ENCODE results near the gene AUTS2. TPM values are rescaled to one million over a fixed set of nuclear protein-coding genes. Genes with fewer than 3 reads are reported as not detected.

AUTS2 gene
- total RNA-seq, 2 donors from 2014 or later, result 0.53 to 2.2 TPM

GRCh38 chr7:69833964-69834363 lies 235.7 kb downstream of the AUTS2 start:
- no peak for DNase-seq (ENCODE audit: low spot score in 2 of 2)
- ATAC-seq, result no peak
- no peaks in the 10 kb centered on the region for H3K9me3 Mint-ChIP-seq
- H3K36me3 Mint-ChIP-seq, result no peaks in the 10 kb centered on the region
- no peak overlapping the region for H3K27ac Mint-ChIP-seq

DNA sequence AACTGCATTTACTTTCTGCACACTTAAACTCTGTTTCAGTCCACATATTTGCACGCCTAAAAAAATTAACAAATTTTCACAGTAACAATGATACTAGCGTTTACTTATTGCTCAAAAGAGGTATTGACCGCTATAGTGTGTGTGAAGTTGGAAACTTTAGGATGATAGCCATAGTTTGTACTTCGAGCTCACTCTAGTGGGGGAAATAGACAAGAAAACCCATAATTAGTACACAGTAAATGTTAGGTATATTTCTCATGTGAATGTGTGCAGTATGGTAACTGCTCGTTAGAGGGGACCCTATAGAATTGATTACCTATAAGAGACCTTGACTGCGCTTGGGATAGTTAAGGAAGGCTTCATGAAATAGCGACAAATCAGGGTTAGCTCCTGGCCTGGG lies 238.4 kb downstream of the AUTS2 start:
- no peak for DNase-seq (ENCODE audit: low spot score in 2 of 2)
- H3K36me3 Mint-ChIP-seq, result no peaks in the 10 kb centered on the region
- no peak overlapping the region for H3K27ac Mint-ChIP-seq
- H3K9me3 Mint-ChIP-seq, result peaks cover 0 to 4% of the 10 kb centered on the region in 2 donors
- no peak for ATAC-seq

- no peak overlapping the region for H3K27ac Mint-ChIP-seq
- ATAC-seq, result no peak
- H3K9me3 Mint-ChIP-seq, result peaks cover 0 to 4% of the 10 kb centered on the region in 2 donors
- no peak for DNase-seq (ENCODE audit: low spot score in 2 of 2)
- no peaks in the 10 kb centered on the region for H3K36me3 Mint-ChIP-seq
Measured at GRCh38 chr7:69837387-69838068, 239.3 kb downstream of the AUTS2 start.

GRCh38 chr7:69839782-69840181 lies 241.5 kb downstream of the AUTS2 start:
- no peak overlapping the region for H3K27ac Mint-ChIP-seq
- ATAC-seq (no peak), DNase-seq (ENCODE audit: low spot score in 2 of 2) (no peak)
- H3K9me3 Mint-ChIP-seq, result peaks cover 4 to 6% of the 10 kb centered on the region in 2 donors
- H3K36me3 Mint-ChIP-seq, result no peaks in the 10 kb centered on the region

DNA sequence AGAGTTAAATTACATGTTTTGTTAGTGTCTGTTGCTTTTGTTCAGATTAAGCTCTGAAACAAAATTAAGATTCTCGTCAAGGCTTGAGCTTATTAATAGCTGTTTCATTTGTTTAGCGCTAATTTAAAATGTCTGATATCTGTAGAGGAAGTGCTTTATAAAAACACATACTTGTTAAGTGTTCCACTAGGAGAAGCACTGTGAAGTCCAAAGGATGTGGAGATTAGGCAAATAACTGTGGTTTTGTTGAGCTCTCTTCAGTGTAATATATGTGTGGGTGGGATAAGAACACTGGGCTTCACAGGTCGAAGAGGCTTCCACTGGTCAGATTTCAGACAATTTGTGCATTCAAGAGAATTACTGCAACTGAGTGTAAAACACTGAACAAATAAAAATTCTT lies 242.0 kb downstream of the AUTS2 start:
- ATAC-seq, result no peak
- Mint-ChIP-seq H3K36me3 (no peaks in the 10 kb centered on the region), H3K9me3 (peaks cover 5 to 6% of the 10 kb centered on the region in 2 donors), H3K27ac (no peak overlapping the region)
- DNase-seq (ENCODE audit: low spot score in 2 of 2), result no peak

DNA sequence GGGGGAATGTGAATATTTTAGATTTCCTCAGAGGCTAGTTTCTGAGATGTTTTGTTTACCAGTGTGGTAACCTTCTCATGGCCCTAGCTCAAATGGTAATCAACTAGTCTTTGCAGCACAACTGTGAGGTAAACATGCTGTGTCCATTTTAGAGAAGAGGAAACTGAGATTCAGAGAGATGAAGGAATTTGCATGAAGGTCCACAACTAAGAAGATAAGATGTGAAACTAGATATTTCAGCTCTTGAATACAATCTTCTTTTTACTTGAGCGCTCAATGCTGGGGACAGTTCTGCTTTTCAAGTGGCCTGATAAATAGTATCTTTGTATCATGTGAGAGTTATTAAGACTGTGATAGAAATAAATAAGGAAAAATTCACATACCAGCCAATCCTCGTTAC lies 245.4 kb downstream of the AUTS2 start:
- DNase-seq (ENCODE audit: low spot score in 2 of 2), result no peak
- Mint-ChIP-seq H3K27ac (no peak overlapping the region), H3K9me3 (peaks cover 6 to 8% of the 10 kb centered on the region in 2 donors), H3K36me3 (no peaks in the 10 kb centered on the region)
- ATAC-seq, result no peak

- no peak overlapping the region for H3K27ac Mint-ChIP-seq
- DNase-seq (ENCODE audit: low spot score in 2 of 2), result no peak
- H3K36me3 Mint-ChIP-seq, result no peaks in the 10 kb centered on the region
- no peak for ATAC-seq
- H3K9me3 Mint-ChIP-seq, result peaks cover 6 to 8% of the 10 kb centered on the region in 2 donors
Measured at GRCh38 chr7:69844264-69844868, 246.1 kb downstream of the AUTS2 start.

GRCh38 chr7:69845721-69846495 lies 247.6 kb downstream of the AUTS2 start:
- DNase-seq (ENCODE audit: low spot score in 2 of 2) (no peak), ATAC-seq (no peak)
- no peak overlapping the region for H3K27ac Mint-ChIP-seq
- no peaks in the 10 kb centered on the region for H3K36me3 Mint-ChIP-seq
- peaks cover 4 to 6% of the 10 kb centered on the region in 2 donors for H3K9me3 Mint-ChIP-seq

DNA sequence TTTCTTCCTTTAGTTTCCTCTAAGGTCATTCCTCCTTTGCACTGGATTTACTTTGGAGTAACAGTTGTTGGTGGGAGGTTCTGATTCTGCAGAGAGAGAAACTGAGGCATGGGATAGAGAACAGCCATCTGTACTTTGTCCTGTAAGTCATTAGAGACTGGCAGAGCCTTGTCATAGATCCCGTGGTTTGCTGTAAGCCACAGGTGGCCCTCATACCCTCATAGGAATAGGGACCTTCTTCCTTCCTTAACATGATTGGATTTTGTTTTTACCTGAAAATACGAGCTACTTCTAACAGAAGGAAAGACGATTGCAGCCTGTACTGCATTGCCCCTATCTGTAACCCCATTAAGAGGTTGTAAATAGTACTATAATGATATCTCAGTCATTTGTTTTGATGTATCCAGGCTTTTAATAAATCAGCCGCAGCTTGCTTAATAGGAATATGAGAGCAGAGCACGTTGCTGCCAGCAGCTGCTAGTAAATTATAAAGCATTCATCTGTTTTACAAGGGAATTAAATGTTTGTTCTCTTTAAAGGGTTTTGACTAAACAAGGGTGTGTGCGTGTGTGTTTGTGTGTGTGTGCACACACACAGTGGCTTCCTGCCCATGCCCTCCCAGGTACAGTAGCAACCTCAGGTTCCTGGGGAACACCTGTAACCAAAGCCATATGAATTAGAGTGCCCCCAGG lies 249.8 kb downstream of the AUTS2 start:
- no peak overlapping the region for H3K27ac Mint-ChIP-seq
- no peak for ATAC-seq
- H3K9me3 Mint-ChIP-seq, result peaks cover 3 to 4% of the 10 kb centered on the region in 2 donors
- no peak for DNase-seq (ENCODE audit: low spot score in 2 of 2)
- H3K36me3 Mint-ChIP-seq, result no peaks in the 10 kb centered on the region

DNA sequence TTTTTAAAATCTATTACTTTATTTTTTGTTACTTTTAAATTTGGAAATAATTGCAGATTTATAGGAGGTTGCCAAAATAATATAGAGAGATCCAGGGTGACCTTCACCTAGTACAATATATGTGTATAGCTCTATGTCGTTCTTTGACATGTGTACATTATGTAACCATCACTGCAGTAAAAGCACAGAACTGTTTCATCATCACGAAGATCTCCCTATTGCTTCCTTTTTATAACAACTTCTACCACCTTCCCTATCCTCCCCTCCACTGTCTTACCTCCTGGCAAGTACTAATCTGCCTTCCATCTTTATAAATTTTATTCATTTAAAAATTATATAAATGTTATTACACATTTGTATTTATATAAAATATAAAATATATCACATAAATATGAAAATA lies 251.0 kb downstream of the AUTS2 start:
- Mint-ChIP-seq H3K9me3 (peaks cover 0 to 4% of the 10 kb centered on the region in 2 donors), H3K36me3 (no peaks in the 10 kb centered on the region), H3K27ac (no peak overlapping the region)
- DNase-seq (ENCODE audit: low spot score in 2 of 2) (no peak), ATAC-seq (no peak)

DNA sequence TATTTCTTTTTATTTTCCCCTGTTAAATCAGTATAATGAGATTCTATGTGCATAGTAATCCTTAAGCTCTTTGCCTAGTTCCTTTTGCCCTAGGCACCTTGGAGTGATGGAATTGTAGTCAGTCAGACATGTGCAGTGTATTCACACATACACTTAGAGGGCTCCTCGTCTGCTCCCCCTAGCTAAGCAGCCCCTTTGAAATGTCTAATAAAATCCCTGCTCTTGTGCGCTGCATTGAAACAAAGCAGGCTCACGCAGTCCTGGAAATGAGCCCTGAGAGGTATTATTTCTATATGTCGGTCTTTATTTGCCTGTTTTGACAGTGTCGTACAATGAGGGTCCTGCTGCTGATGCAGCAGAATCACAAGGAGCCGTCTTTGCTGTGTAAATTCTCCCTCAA lies 258.7 kb downstream of the AUTS2 start:
- no peak for DNase-seq (ENCODE audit: low spot score in 2 of 2)
- peaks cover 4% of the 10 kb centered on the region in 2 donors for H3K9me3 Mint-ChIP-seq
- H3K36me3 Mint-ChIP-seq, result peaks cover 0 to 11% of the 10 kb centered on the region in 2 donors
- no peak overlapping the region for H3K27ac Mint-ChIP-seq
- ATAC-seq, result no peak

- Mint-ChIP-seq H3K36me3 (peaks cover 0 to 11% of the 10 kb centered on the region in 2 donors), H3K9me3 (peaks cover 4% of the 10 kb centered on the region in 2 donors), H3K27ac (no peak overlapping the region)
- no peak for ATAC-seq
- DNase-seq (ENCODE audit: low spot score in 2 of 2), result no peak
Measured at GRCh38 chr7:69858471-69858870, 260.2 kb downstream of the AUTS2 start.

GRCh38 chr7:69859342-69859741 lies 261.1 kb downstream of the AUTS2 start:
- Mint-ChIP-seq H3K36me3 (peaks cover 0 to 11% of the 10 kb centered on the region in 2 donors), H3K27ac (no peak overlapping the region)
- no peak for ATAC-seq

DNA sequence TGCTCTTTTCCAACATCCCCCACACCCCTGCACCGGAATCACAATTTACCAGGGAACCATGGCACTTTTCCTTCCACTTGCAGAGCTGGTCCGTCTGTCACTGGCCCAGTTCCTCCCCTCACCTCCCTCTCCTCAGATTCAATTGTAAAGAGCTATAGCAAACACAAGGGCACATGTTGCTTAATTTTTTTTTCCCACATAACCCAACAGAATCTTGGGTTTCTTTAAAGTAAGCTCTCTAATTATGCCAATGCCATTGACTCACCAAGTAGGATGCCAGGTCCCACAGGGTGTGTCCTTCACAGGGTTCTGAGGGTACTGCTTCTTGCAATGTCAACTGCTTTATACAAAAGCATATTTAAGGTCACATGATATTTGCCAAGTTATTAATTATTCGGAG lies 262.2 kb downstream of the AUTS2 start:
- peaks cover 0 to 11% of the 10 kb centered on the region in 2 donors for H3K36me3 Mint-ChIP-seq
- ATAC-seq, result no peak
- DNase-seq (ENCODE audit: low spot score in 2 of 2), result no peak
- H3K9me3 Mint-ChIP-seq, result peaks cover 4% of the 10 kb centered on the region in 2 donors
- no peak overlapping the region for H3K27ac Mint-ChIP-seq

More at GRCh38 chr7:69859342-69859741, 261.1 kb downstream of the AUTS2 start:
- no peak for DNase-seq (ENCODE audit: low spot score in 2 of 2)
- peaks cover 4% of the 10 kb centered on the region in 2 donors for H3K9me3 Mint-ChIP-seq

DNA sequence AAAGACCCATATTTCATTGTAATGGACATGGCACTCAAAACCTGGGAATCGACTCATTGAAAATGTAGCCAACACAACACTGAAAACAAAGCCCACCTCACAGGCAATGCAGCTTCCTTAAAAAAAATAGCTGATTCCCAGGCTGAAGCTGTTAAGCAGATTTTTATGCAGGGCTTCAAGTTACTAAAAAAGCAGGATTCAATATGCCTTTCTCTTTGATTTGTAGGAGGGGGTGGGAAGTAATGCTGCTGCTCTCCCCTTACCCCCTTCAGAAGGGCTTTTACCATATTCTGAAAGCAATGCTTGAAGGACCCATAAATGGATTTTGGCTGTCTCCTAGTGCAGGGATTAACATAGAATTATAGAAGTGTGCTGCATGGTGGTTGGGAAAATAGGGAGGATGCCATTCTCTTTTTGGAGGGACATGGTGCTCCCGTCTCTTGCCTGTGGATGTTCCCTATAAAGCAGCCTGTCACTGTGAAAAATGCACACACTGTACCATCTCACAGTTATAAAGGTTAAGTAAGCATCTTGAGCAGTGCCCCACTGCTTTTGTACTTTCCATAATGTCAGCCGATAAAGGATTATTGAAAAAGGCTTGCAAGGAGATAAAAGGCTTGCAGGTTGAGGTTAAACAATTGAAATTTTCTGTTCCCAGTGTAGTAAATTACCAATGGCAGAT lies 262.8 kb downstream of the AUTS2 start:
- H3K9me3 Mint-ChIP-seq, result peaks cover 4% of the 10 kb centered on the region in 2 donors
- ATAC-seq (no peak), DNase-seq (ENCODE audit: low spot score in 2 of 2) (no peak)
- H3K36me3 Mint-ChIP-seq, result peaks cover 0 to 11% of the 10 kb centered on the region in 2 donors
- H3K27ac Mint-ChIP-seq, result no peak overlapping the region

- no peak for ATAC-seq
- DNase-seq (ENCODE audit: low spot score in 2 of 2), result no peak
- Mint-ChIP-seq H3K27ac (no peak overlapping the region), H3K36me3 (peaks cover 0 to 11% of the 10 kb centered on the region in 2 donors), H3K9me3 (peaks cover 4% of the 10 kb centered on the region in 2 donors)
Measured at GRCh38 chr7:69862413-69863064, 264.3 kb downstream of the AUTS2 start.

Data from activated naive CD4-positive, alpha-beta T cell treated with anti-CD3 and anti-CD28 coated beads, Interleukin-2, amount 50 U/mL, for 72 hours (primary cell).